EH (cell line): Measurements from ENCODE around the gene AHNAK2.
A peak's percentile ranks its signal among the peaks of the same experiment; 100 is the strongest.

Experiments
- DNase-seq: peaks from one replicate; pipeline ENCODE4 v3.0.0-alpha.2; 2015; ENCODE audit warnings: low read depth

Gene AHNAK2

DNA sequence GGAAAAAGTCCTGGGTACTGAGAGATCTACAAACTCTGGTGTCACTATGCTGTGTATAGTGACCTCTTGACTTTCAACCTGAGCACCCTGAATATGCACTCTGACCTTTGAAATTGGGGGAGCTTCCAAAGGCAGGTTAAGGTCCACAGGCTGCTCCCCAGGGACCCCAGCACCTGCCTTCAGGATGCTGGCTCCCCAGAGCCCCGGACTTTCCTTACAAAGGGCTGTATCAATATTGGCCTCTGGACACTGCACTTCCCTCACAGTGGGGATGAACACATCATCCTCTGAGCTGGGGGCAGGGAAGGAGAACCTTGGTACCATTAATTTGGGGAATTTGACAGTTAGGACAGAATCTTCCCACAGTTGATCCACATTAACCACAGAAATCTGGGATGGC lies 39.2 kb downstream of the AHNAK2 start:
- no peak for DNase-seq

DNA sequence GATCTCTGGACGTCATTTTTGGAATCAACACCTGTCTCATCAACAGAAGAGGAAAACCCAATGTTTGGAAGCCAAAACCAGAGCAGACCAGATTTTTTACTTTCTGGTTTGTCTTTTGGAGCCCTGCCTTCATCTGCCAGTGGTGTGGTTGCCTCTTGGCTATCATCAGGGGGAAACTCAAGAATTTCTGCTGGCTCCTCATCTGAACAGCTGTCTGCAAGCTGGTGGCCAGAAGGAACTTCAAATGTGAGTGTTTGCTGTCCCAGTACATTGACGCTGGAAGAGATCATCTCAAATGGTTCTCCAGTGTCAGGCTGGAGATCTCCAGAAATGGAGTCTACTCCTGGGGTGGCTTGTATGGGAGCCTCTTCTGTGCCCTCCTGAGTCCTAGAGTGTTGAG lies 39.7 kb downstream of the AHNAK2 start:
- no peak for DNase-seq

- no peak for DNase-seq
These were observed 40.3 kb downstream of the AHNAK2 start for GRCh38 chr14:104937694-104938365.

GRCh38 chr14:104937161-104937560 lies 41.0 kb downstream of the AHNAK2 start:
- DNase-seq: no peak

GRCh38 chr14:104936361-104937155 lies 41.6 kb downstream of the AHNAK2 start:
- no peak for DNase-seq

- DNase-seq: no peak
These were observed 42.2 kb downstream of the AHNAK2 start for GRCh38 chr14:104935955-104936354.

DNA sequence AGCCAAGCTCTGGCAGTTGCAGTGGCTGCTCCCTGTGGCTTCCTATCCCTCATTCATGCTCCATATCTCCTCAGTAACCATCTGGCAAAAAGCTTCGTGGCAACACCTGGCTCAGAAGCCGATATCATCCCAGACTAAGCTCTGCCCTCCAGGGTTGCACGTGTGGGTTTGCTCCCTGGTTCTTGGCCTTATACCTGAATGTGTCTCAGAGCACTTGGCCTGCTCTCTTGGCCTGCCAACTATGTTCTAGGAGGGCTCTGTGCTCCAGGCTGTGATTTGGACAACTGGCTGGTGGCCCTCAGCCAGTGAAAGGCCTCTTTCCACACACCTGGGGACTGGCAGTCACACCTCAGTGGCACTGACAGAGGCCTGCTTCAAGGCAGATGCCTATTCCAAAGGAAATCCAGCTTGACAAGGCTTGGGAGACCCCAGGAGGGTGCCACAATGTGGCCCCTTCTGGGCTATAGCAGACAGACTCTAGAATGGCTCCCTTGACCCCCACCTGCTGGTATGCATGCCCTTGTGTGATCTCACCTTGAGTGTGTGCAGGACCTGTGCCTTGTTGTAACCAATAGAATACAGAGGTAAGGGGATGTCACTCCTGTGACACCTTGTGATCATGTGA lies 43.0 kb downstream of the AHNAK2 start:
- DNase-seq: no peak

- DNase-seq: no peak
These were observed 44.1 kb downstream of the AHNAK2 start for GRCh38 chr14:104933746-104934733.

DNA sequence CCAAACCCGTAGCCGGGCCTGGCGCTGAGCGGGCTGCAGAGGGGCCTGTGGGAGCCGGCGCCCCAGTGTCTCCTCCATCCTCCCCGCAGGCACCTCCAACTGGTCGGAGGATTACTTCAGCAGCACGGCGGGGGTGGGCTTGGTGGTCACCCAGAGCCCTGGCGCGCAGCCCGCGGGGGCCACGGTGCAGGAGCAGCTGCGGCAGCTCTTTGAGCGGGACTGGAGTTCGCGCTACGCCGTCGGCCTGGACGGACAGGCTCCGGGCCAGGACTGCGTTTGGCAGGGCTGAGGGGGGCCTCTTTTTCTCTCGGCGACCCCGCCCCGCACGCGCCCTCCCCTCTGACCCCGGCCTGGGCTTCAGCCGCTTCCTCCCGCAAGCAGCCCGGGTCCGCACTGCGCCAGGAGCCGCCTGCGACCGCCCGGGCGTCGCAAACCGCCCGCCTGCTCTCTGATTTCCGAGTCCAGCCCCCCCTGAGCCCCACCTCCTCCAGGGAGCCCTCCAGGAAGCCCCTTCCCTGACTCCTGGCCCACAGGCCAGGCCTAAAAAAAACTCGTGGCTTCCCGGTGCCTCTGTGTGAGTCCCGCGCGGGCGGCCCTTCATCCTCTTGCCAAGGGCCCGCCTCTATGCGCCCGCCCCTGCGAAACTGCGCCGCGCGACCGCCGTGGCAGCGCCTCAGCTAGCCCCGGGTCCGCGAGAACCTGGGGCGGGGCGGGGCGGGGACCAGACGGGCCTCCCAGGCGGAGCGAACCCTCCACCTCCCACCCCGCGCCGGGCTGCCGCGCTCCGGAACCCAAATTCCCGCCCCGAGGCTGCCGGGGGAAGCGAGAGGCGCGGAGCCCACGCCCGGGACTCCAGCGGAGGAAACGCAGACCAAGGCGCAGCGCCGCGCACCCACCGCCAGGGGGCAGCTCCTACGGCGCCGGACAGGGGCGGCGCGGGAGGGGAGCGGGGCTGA lies 45.2 kb downstream of the AHNAK2 start:
- peak; percentile 90 for DNase-seq

- DNase-seq: no peak
These were observed 46.2 kb downstream of the AHNAK2 start for GRCh38 chr14:104931771-104932675.

DNA sequence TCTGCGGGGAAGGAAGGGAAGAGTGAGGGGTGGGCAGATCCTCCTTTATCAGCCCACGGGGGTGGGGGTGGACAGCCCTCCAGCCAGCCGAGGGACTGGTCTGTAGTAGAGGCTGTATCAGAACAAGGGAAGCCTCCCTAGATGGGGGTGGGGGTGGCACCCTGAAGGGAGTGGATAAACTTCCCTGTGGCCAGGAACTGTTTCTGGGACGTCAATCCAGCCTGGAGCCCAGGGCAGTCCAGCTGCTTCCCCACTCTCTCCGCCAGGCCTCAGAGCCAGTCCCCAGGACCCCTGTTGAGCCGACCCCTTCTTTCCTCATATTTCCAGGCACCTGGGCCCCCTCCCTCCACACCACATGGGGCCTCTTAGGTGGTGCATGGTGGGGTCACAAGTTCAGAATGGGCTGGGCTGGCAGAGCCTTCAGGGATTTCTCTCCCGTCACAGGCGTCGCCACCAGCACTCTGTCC lies 46.8 kb downstream of the AHNAK2 start:
- DNase-seq: no peak

- no peak for DNase-seq
These were observed 47.5 kb downstream of the AHNAK2 start for GRCh38 chr14:104930526-104931303.

DNA sequence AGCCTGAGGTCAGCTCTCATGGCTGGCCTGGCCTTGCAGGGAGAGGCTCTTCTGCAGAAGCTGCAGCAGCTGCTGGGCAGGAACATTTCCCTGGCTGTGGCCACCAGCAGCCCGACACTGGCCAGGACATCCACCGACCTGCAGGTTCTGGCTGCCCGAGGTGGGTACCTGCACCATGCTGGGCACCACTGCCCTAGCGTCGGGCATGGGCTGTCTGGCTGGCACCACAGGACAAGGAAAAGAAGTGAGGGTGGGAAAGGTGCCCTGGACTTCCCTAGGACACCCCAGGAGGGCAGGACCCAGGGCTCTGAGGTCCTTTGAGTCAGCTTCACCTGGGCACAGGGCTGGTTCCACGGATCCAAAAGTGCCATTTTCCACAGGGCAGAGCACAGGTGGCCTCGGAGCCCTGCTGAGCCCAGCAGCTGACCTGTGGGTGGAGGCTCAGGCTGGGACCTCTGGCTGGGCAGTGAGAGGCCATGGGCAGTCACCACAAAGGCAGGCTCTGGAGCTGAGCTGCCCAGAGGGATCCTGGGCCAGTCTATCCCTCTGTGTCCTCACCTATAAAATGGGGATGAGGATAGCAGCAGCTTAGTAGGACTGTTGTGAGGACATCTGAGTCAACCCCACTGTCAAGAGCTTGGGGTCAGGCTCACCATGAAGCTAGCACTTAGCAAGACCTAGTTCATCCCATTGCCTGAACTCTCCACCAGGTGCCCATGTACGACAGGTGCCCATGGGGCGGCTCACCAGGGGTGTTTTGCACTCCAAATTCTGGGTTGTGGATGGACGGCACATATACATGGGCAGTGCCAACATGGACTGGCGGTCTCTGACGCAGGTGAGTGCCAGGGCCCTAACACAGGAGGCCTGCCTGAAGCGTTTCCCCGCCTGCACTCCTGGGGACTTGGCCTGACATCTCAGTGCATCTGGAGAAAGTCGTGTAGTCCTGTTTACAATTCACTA lies 48.6 kb downstream of the AHNAK2 start:
- DNase-seq: no peak

DNA sequence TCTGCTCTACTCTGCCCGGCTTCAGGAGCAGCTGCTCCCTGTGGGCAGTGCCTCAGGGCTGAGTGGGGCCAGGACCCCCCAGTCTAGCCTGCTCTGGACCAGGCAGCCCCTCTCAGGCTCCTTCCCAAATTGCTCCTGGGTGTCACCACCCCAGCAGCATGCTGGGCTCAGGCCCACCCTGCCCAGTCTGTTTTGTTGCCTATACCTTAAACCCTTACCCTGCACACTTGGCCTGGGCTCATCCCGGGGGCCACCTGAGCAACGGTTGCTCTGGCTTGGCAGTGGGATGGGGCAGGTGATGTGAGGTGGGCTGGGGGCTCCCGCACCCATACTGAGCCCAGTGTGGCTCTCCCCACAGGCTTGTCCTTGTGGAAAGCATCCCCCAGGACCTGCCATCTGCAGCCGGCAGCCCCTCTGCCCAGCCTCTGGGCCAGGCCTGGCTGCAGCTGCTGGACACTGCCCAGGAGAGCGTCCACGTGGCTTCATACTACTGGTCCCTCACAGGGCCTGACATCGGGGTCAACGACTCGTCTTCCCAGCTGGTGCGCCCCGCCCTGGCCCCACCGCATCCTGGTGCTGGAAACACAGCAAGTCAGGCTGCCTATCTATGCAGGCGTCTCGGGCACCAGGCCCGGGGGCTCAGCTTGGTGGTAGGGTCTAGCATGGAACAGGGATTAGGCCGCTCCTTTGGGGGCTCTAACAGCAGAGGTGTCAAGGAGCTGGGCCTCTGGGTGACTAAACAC lies 49.6 kb downstream of the AHNAK2 start:
- no peak for DNase-seq

GRCh38 chr14:104927901-104928300 lies 50.3 kb downstream of the AHNAK2 start:
- DNase-seq: no peak

GRCh38 chr14:104927432-104927816 lies 50.8 kb downstream of the AHNAK2 start:
- no peak for DNase-seq
